Measurements from ENCODE around the gene THEMIS. TPM values are rescaled to one million over a fixed set of nuclear protein-coding genes. Genes with fewer than 3 reads are reported as not detected.

Gene THEMIS
- total and polyA plus RNA-seq, 11 donors, result 0.01 to 2.3 (median 0.39) TPM; not detected in 6

DNA sequence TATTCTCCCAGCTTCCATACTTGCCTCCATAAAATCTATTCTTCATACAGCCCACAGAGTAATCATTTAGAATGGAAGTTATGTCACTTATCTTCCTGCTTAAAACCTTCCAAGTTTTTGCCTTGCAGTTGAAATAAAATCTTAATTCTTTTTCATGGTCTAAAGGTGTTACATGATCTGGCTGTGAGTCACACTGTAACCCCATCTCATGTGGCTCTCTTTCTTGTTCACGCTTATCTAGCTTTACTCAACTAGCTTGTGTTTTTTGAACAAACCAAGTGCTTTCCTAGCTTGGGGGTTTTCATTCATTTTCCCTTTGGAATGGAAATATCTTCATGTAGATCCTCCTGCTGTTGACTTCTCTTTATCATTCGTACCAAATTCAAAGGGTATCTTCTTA lies 23.6 kb upstream of the THEMIS start:
- no peak overlapping the region for H3K27ac ChIP-seq
- intact Hi-C loops (cut with DNase I), result no loop called here
- DNase-seq, result no peak
- no peak overlapping the region for H3K4me3 ChIP-seq
- H3K4me1 ChIP-seq, result no peaks in the 10 kb centered on the region
- ATAC-seq, result no peak
- no peaks in the 10 kb centered on the region for H3K27me3 ChIP-seq
- peaks cover 0 to 30% (median 0%) of the 10 kb centered on the region in 12 donors for H3K9me3 ChIP-seq
- H3K36me3 ChIP-seq, result no peaks in the 10 kb centered on the region
- 74 to 87% (median 81%) methylated on average over 2 of the region's 2 CpGs for WGBS, 4 donors
- no peak for TF ChIP-seq POLR2A (IDR thresholded peaks at IDR 0.05)
- TF ChIP-seq, protein P1, sequence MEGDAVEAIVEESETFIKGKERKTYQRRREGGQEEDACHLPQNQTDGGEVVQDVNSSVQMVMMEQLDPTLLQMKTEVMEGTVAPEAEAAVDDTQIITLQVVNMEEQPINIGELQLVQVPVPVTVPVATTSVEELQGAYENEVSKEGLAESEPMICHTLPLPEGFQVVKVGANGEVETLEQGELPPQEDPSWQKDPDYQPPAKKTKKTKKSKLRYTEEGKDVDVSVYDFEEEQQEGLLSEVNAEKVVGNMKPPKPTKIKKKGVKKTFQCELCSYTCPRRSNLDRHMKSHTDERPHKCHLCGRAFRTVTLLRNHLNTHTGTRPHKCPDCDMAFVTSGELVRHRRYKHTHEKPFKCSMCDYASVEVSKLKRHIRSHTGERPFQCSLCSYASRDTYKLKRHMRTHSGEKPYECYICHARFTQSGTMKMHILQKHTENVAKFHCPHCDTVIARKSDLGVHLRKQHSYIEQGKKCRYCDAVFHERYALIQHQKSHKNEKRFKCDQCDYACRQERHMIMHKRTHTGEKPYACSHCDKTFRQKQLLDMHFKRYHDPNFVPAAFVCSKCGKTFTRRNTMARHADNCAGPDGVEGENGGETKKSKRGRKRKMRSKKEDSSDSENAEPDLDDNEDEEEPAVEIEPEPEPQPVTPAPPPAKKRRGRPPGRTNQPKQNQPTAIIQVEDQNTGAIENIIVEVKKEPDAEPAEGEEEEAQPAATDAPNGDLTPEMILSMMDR (IDR thresholded peaks at IDR 0.05), result no peak

DNA sequence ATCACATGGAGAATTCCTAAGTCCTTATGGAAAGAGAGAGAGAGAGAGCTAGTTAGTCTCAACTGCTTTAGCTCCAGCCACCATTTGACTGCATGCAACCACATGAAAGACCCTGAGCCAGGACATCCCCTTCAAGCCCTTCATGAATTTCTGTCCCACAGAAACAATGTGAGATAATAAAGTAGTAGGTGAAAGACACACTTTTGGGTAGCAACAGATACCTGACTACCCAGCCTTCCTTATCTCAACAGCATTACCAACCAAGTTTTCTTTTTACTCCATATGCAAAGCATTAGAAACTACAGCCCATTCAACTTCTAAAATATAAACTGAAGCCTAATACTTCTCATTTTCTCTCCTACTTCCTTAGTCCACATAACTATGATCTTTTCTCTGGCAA lies 23.2 kb upstream of the THEMIS start:
- Histone ChIP-seq H3K27me3 (no peaks in the 10 kb centered on the region), H3K27ac (no peak overlapping the region), H3K36me3 (no peaks in the 10 kb centered on the region), H3K9me3 (peaks cover 0 to 30% (median 0%) of the 10 kb centered on the region in 12 donors), H3K4me1 (no peaks in the 10 kb centered on the region), H3K4me3 (no peak overlapping the region)
- DNase-seq, result no peak
- TF ChIP-seq, protein P1 (IDR thresholded peaks at IDR 0.05), result no peak
- no peak for ATAC-seq
- intact Hi-C loops (cut with DNase I), result no loop called here

DNA sequence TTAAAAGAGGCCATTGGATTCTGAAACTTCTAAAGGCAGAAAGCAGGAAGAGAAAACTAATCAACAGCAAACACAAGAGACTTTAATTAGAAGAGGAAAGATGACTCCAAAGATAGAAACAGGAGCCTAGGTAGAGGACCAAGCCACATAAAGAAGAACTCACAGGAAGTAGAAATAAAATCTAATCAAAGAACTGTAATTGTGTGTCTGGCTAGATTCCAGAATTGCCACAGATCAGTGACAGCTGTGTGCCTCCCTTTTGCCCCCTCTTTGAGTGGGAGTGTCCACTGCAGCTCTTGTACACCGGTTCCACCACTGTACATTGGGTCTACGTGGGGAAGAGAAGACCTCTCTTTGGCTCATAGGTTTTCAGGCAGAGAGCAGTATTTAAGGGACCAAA lies 22.3 kb upstream of the THEMIS start:
- Histone ChIP-seq H3K27ac (no peak overlapping the region), H3K4me1 (no peaks in the 10 kb centered on the region), H3K27me3 (no peaks in the 10 kb centered on the region), H3K9me3 (peaks cover 0 to 30% (median 0%) of the 10 kb centered on the region in 12 donors), H3K4me3 (no peak overlapping the region), H3K36me3 (no peaks in the 10 kb centered on the region)
- no peak for DNase-seq
- ATAC-seq, result no peak
- intact Hi-C loops (cut with DNase I), result no loop called here
- 66 to 81% (median 78%) methylated on average over 2 of the region's 2 CpGs for WGBS, 4 donors
- no peak for TF ChIP-seq POLR2A (IDR thresholded peaks at IDR 0.05)
- TF ChIP-seq, protein P1 (IDR thresholded peaks at IDR 0.05), result no peak

DNA sequence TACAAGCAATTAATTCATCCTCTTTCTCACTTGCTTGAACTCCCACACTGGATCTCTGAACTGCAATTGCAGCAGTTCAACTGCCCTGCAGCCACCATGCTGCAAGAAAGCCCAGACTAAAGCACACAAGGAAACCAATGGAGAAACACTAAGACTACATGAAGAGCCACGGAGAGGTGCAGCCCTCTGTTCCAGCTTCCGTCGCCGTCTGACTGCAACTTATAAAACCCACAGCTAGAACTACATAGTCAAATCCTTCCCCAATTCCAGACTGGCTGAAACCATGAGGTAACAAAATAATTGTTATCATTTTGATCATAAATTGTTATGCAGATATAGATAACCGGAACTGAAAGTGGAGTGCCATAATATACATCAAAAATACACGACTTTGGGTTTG lies 21.1 kb upstream of the THEMIS start:
- 89 to 93% (median 91%) methylated on average over 6 of the region's 6 CpGs for WGBS, 4 donors
- DNase-seq (no peak), ATAC-seq (no peak)
- Histone ChIP-seq H3K4me3 (no peak overlapping the region), H3K27ac (no peak overlapping the region), H3K27me3 (no peaks in the 10 kb centered on the region), H3K9me3 (peaks cover 0 to 22% (median 0%) of the 10 kb centered on the region in 12 donors), H3K4me1 (no peaks in the 10 kb centered on the region), H3K36me3 (no peaks in the 10 kb centered on the region)
- TF ChIP-seq POLR2A (IDR thresholded peaks at IDR 0.05), result no peak
- TF ChIP-seq, protein P1 (IDR thresholded peaks at IDR 0.05), result no peak
- intact Hi-C loops (cut with DNase I), result no loop called here

Data from heart left ventricle (tissue), 16 donors.